ENCODE results near the gene TPI1.

DNA sequence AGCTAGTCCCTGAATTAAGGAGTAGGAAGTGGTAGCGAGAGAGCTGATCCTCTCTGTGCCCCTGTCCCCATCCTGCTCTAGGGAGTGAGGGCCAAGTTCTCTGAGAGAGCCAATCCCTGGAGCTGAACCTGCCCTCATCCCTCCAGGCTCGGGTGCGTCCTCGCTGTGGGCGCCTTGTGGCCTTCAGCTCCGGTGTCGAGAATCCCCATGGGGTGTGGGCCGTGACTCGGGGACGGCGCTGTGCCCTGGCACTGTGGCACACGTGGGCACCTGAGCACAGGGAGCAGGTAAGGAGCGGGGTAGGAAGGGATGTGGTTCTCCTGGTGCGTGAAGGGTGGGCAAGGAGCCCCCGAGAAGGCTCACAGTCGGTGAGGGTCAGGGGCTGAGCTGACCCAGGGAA lies 28.5 kb upstream of the TPI1 start:
- TF ChIP-seq, protein P1, sequence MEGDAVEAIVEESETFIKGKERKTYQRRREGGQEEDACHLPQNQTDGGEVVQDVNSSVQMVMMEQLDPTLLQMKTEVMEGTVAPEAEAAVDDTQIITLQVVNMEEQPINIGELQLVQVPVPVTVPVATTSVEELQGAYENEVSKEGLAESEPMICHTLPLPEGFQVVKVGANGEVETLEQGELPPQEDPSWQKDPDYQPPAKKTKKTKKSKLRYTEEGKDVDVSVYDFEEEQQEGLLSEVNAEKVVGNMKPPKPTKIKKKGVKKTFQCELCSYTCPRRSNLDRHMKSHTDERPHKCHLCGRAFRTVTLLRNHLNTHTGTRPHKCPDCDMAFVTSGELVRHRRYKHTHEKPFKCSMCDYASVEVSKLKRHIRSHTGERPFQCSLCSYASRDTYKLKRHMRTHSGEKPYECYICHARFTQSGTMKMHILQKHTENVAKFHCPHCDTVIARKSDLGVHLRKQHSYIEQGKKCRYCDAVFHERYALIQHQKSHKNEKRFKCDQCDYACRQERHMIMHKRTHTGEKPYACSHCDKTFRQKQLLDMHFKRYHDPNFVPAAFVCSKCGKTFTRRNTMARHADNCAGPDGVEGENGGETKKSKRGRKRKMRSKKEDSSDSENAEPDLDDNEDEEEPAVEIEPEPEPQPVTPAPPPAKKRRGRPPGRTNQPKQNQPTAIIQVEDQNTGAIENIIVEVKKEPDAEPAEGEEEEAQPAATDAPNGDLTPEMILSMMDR (IDR thresholded peaks at IDR 0.05) = no peak
- no peak for TF ChIP-seq POLR2A (IDR thresholded peaks at IDR 0.05)
- no peak for TF ChIP-seq POLR2AphosphoS5 (IDR thresholded peaks at IDR 0.05; ENCODE audit: insufficient read depth in 1 of 2, low read depth in 1 of 2)

Measured in vagina (tissue), 2 donors.